NOMO-1 treated with dmso at 0.1 percent for 144 hours (cell line): ENCODE results near the gene RAC3.

ENCODE experiments used
- DNase-seq: peaks from one replicate; lab custom pipeline; 2025; ENCODE audit not compliant: unreplicated experiment; lab: John Stamatoyannopoulos, UW

RAC3 gene

GRCh38 chr17:81998691-81999438 lies 32.6 kb upstream of the RAC3 start:
- no peak for DNase-seq

GRCh38 chr17:81999587-81999975 lies 31.9 kb upstream of the RAC3 start:
- no peak for DNase-seq

- DNase-seq, result no peak
These were observed 31.3 kb upstream of the RAC3 start for GRCh38 chr17:81999976-82000802.

GRCh38 chr17:82000803-82001570 lies 30.5 kb upstream of the RAC3 start:
- no peak for DNase-seq

- no peak for DNase-seq
These were observed 29.9 kb upstream of the RAC3 start for GRCh38 chr17:82001571-82002056.

- DNase-seq, result no peak
These were observed 27.8 kb upstream of the RAC3 start for GRCh38 chr17:82003411-82004381.

GRCh38 chr17:82004517-82005455 lies 26.7 kb upstream of the RAC3 start:
- no peak for DNase-seq

- no peak for DNase-seq
These were observed 25.7 kb upstream of the RAC3 start for GRCh38 chr17:82005701-82006348.

- DNase-seq, result no peak
These were observed 24.8 kb upstream of the RAC3 start for GRCh38 chr17:82006468-82007227.

GRCh38 chr17:82007228-82007494 lies 24.3 kb upstream of the RAC3 start:
- no peak for DNase-seq

- no peak for DNase-seq
These were observed 23.8 kb upstream of the RAC3 start for GRCh38 chr17:82007495-82008257.

- no peak for DNase-seq
These were observed 23.1 kb upstream of the RAC3 start for GRCh38 chr17:82008258-82008940.

- no peak for DNase-seq
These were observed 22.5 kb upstream of the RAC3 start for GRCh38 chr17:82008941-82009405.

GRCh38 chr17:82009413-82009812 lies 22.1 kb upstream of the RAC3 start:
- no peak for DNase-seq

- no peak for DNase-seq
These were observed 20.6 kb upstream of the RAC3 start for GRCh38 chr17:82010575-82011525.
